ENCODE data around the gene AGR3. TPM values are rescaled to one million over a fixed set of nuclear protein-coding genes. Genes with fewer than 3 reads are reported as not detected.
A peak's percentile ranks its signal among the peaks of the same experiment; 100 is the strongest.

AGR3 gene
- total RNA-seq, 1 experiment from 2014 or later = not detected

DNA sequence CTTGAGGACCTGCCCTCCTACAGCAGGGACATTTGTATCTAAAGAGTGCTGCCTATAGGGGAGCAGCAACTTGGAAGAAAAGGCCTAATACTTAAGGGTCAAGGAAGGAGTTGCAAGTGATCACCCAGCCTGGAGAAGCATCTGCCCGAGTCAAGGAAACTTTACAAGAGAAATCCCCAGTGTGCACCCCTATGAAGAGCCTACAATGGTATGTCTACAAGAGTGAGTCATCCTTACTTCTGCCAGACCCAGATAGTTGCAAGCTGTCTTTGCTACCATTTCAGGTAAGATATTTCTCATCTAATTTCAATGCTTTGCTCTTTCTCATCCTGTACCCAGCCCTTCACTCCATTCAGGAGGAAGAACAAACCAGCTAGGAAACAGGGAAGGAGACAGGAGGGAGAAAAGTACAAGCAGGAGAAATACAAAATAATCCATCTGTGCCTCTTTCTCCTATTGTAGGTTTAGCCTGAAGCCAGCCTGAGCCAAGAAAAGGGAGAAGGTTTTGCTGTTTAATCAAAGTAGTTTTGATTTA lies 34.4 kb upstream of the AGR3 start:
- Mint-ChIP-seq H3K4me1 (ENCODE audit: insufficient read depth, unreplicated experiment) (peaks cover 37% of the 10 kb centered on the region), H3K27me3 (ENCODE audit: insufficient read depth, unreplicated experiment) (no peaks in the 10 kb centered on the region), H3K36me3 (ENCODE audit: insufficient read depth, unreplicated experiment) (no peaks in the 10 kb centered on the region), H3K27ac (ENCODE audit: low read depth, unreplicated experiment) (peak overlapping the region; percentile 73), H3K9me3 (ENCODE audit: unreplicated experiment) (peaks cover 10% of the 10 kb centered on the region), H3K4me3 (ENCODE audit: unreplicated experiment) (peak overlapping the region; percentile 76)
- TF ChIP-seq, protein P1, sequence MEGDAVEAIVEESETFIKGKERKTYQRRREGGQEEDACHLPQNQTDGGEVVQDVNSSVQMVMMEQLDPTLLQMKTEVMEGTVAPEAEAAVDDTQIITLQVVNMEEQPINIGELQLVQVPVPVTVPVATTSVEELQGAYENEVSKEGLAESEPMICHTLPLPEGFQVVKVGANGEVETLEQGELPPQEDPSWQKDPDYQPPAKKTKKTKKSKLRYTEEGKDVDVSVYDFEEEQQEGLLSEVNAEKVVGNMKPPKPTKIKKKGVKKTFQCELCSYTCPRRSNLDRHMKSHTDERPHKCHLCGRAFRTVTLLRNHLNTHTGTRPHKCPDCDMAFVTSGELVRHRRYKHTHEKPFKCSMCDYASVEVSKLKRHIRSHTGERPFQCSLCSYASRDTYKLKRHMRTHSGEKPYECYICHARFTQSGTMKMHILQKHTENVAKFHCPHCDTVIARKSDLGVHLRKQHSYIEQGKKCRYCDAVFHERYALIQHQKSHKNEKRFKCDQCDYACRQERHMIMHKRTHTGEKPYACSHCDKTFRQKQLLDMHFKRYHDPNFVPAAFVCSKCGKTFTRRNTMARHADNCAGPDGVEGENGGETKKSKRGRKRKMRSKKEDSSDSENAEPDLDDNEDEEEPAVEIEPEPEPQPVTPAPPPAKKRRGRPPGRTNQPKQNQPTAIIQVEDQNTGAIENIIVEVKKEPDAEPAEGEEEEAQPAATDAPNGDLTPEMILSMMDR (IDR thresholded peaks at IDR 0.05; ENCODE audit: unreplicated experiment) = no peak
- BruUV-seq (replicated peaks) = no TSS peak
- ChIA-PET CTCF (interaction anchor here (0.6 to 3.8 kb wide), 17 partner anchors 8 to 782 kb away, joined by 3 to 95 read pairs (median 4); partner anchors contain the start of gene AGR2), POLR2A (interaction anchor here (0.7 to 3.3 kb wide), 7 partner anchors 23 to 386 kb away, joined by 3 to 19 read pairs (median 3); partner anchors contain the start of genes AGR2, ANKMY2 and BZW2)
- DNase-seq (ENCODE audit: unreplicated experiment) = peak; percentile 88
- intact Hi-C loops (cut with micrococcal nuclease) = no loop called here

DNA sequence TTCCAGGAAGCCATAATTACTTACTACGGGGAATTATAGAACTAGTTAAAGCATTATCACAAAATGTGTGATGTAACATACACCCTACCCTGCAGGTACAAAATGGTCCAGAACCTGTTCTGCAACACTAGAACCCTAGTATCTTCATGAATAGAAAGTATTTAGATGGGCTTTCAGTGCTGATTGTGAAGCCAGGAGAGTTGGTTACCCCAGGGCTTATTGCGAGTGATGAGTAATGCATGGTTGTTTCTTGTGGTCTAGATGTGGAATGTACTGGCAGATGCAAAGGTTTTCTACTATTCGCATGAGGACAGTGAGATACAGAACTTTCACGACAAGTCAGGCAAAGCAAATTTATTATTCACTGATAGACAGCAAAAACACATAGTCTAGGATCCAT lies 33.6 kb upstream of the AGR3 start:
- ChIA-PET CTCF (interaction anchor here (1.3 to 3.8 kb wide), 6 partner anchors 23 to 221 kb away, joined by 4 to 95 read pairs (median 40); partner anchors contain the start of gene AGR2), POLR2A (interaction anchor here (0.7 to 3.3 kb wide), 6 partner anchors 23 to 269 kb away, joined by 3 to 19 read pairs (median 4); partner anchors contain the start of genes AGR2, ANKMY2 and BZW2)
- intact Hi-C loops (cut with micrococcal nuclease) = loop anchor here (2.0 kb wide), 1 partner anchor 115 kb away; no protein-coding TSS in a partner anchor
- peak; percentile 92 for DNase-seq (ENCODE audit: unreplicated experiment)
- peaks cover 10% of the 10 kb centered on the region for H3K9me3 Mint-ChIP-seq (ENCODE audit: unreplicated experiment)
- peak overlapping the region; percentile 73 for H3K27ac Mint-ChIP-seq (ENCODE audit: low read depth, unreplicated experiment)
- peak overlapping the region; percentile 76 for H3K4me3 Mint-ChIP-seq (ENCODE audit: unreplicated experiment)
- peaks cover 37% of the 10 kb centered on the region for H3K4me1 Mint-ChIP-seq (ENCODE audit: insufficient read depth, unreplicated experiment)
- no peaks in the 10 kb centered on the region for H3K36me3 Mint-ChIP-seq (ENCODE audit: insufficient read depth, unreplicated experiment)
- no peaks in the 10 kb centered on the region for H3K27me3 Mint-ChIP-seq (ENCODE audit: insufficient read depth, unreplicated experiment)
- no TSS peak for BruUV-seq (replicated peaks)
- TF ChIP-seq, protein P1 (IDR thresholded peaks at IDR 0.05; ENCODE audit: unreplicated experiment) = no peak

DNA sequence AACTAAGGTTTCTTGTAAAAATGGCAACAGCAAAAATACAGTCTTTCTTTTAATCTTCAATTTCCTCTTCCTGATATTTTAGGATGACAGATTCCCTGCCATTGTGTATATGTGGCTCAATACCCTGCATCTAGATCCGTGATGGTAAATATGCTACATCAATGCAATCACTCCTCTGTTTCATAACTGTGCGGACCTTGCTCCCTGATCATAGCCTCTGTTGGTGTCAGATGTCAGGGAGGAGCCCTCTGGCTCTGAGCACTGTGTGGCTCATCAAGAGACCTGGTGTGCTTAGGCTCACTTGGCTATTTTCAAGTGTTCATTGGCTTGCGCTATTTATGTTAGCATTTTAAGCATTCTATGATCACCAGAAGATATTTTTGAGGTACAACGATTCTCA lies 33.0 kb upstream of the AGR3 start:
- Mint-ChIP-seq H3K36me3 (ENCODE audit: insufficient read depth, unreplicated experiment) (no peaks in the 10 kb centered on the region), H3K27ac (ENCODE audit: low read depth, unreplicated experiment) (peak overlapping the region; percentile 73), H3K9me3 (ENCODE audit: unreplicated experiment) (peaks cover 10% of the 10 kb centered on the region), H3K4me1 (ENCODE audit: insufficient read depth, unreplicated experiment) (peaks cover 37% of the 10 kb centered on the region), H3K27me3 (ENCODE audit: insufficient read depth, unreplicated experiment) (no peaks in the 10 kb centered on the region), H3K4me3 (ENCODE audit: unreplicated experiment) (peak overlapping the region; percentile 76)
- BruUV-seq (replicated peaks) = no TSS peak
- TF ChIP-seq, protein P1 (IDR thresholded peaks at IDR 0.05; ENCODE audit: unreplicated experiment) = no peak
- POLR2A ChIA-PET = interaction anchor here (0.6 to 1.2 kb wide), 3 partner anchors 15 to 33 kb away, joined by 3 read pairs; partner anchors contain the start of gene AGR3
- DNase-seq (ENCODE audit: unreplicated experiment) = peak; percentile 88
- intact Hi-C loops (cut with micrococcal nuclease) = loop anchor here (2.0 kb wide), 1 partner anchor 114 kb away; no protein-coding TSS in a partner anchor
- CTCF ChIA-PET = interaction anchor here (0.7 to 2.5 kb wide), 7 partner anchors 9 to 113 kb away, joined by 3 to 16 read pairs (median 7); no protein-coding TSS in a partner anchor

DNA sequence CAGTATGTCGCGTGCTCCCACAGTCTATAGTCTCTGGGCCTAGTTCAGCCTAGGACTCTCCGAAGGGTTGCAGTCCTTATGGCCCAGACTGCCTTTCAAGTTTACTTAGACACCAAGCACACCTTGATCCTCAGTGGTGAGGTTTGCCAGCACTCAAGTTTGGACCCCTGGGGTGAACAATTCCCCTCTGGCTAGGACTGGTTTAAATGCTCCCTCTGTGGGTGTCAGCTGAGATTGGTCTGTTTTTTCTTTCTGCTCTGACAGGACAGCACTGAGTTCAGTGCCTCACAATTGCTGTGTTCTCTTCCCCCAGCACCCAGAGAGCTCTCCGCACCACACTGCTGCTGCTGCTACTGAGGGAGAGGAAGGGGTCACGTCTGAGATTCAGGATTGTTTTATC lies 31.9 kb upstream of the AGR3 start:
- no peak for DNase-seq (ENCODE audit: unreplicated experiment)
- no peak overlapping the region for H3K4me3 Mint-ChIP-seq (ENCODE audit: unreplicated experiment)
- H3K36me3 Mint-ChIP-seq (ENCODE audit: insufficient read depth, unreplicated experiment) = no peaks in the 10 kb centered on the region
- intact Hi-C loops (cut with micrococcal nuclease) = loop anchor here (2.0 kb wide), 1 partner anchor 113 kb away; no protein-coding TSS in a partner anchor
- no peaks in the 10 kb centered on the region for H3K27me3 Mint-ChIP-seq (ENCODE audit: insufficient read depth, unreplicated experiment)
- ChIA-PET POLR2A (interaction anchor here (1.0 to 1.2 kb wide), 2 partner anchors 26 to 32 kb away, joined by 3 read pairs; partner anchors contain the start of gene AGR3), CTCF (interaction anchor here (0.5 to 2.5 kb wide), 7 partner anchors 20 to 1506 kb away, joined by 3 to 16 read pairs (median 4); no protein-coding TSS in a partner anchor)
- peak overlapping the region; percentile 73 for H3K27ac Mint-ChIP-seq (ENCODE audit: low read depth, unreplicated experiment)
- TF ChIP-seq, protein P1 (IDR thresholded peaks at IDR 0.05; ENCODE audit: unreplicated experiment) = no peak
- BruUV-seq (replicated peaks) = no TSS peak
- peaks cover 10% of the 10 kb centered on the region for H3K9me3 Mint-ChIP-seq (ENCODE audit: unreplicated experiment)
- H3K4me1 Mint-ChIP-seq (ENCODE audit: insufficient read depth, unreplicated experiment) = peaks cover 37% of the 10 kb centered on the region

Measured in MCF 10A (cell line).